ENCODE data around the gene THUMPD3.
A peak's percentile ranks its signal among the peaks of the same experiment; 100 is the strongest.

THUMPD3 gene

DNA sequence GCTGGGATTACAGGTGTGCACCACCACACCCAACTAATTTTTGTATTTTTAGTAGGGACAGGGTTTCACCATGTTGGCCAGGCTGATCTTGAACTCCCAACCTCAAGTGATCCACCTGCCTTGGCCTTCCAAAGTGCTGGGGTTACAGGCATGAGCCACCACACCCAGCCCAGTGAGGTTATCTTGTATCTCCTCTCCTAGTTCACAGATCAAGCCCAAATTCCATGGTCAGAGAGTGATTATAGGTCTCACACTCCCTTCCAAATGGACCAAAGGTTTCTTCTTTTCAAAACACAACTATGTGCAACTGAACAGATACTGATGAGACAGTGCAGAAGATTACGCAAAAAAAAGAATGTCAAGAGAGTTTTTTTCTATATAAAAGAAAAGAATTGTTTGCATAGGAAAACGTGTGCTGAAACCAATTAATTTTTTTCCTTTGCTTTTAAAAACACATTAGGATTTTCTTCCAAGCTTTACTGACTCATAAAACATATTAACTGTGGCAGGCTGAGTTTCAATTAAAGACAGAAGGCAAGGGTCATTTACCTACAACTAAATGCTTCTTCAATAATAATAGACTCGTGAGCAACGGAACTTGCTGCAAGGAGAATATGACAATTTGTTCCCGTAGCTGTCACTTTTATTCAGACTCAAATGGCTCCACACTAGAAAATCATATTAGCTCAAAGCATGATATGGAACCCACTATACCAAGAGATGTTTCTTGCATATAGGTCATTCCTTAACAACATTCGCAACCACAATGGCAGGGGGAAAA, 30.4 kb upstream of the THUMPD3 start:
- Histone ChIP-seq H3K4me3 (no peak overlapping the region), H3K36me3 (ENCODE audit: insufficient read depth, low read length) (no peaks in the 10 kb centered on the region), H3K9me3 (ENCODE audit: low read depth, low read length) (no peaks in the 10 kb centered on the region; the same call in 1 of the 2 replicates), H3K27ac (peak overlapping the region; percentile 42; the same call in 1 of the 2 replicates), H3K9ac (ENCODE audit: insufficient read length) (no peak overlapping the region)
- no peak for TF ChIP-seq FOXP2 (optimal IDR thresholded peaks at IDR 0.05; ENCODE audit: control extremely low read depth, extremely low read length, insufficient read depth)
- no peak for TF ChIP-seq POLR2AphosphoS5 (IDR thresholded peaks at IDR 0.05; ENCODE audit: borderline replicate concordance, low read depth, low read length)
- no peak for TF ChIP-seq EZH2 (IDR thresholded peaks at IDR 0.05)
- no peak for DNase-seq (ENCODE audit: low read depth, low spot score)

DNA sequence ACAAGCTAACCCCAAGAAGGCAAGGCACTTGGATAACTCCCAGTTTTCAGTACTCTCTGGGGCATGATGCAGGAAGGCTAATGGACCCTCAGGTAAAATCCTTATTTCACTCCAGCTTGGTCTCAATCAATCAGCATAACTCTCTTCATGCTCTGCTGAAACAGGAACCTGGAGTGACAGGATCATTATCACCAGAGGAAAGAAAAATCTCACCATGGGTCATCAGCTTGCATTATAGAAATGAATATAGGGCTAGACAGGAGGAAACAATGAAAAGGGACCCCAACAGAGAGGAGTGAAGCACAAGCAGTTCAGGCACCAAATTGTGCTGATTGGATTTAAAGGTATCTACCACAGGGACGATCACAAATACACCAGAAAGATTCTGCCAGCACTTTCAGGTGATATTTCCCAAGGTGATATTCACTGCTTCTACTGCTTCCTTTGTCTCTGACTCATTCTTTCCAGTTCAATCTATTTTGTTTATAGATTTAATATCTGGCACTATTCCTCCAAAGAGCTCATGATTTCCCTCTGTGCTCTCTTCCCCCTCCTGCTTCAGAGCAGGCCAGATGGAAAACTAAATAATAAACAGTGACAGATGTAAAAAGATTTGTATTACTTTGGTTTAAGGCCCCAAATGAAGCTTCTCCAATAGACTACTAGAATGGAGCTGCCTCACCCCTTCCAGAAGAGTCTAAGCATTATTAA, 22.9 kb upstream of the THUMPD3 start:
- Histone ChIP-seq H3K27ac (no peak overlapping the region), H3K36me3 (ENCODE audit: insufficient read depth, low read length) (no peaks in the 10 kb centered on the region), H3K9ac (ENCODE audit: insufficient read length) (no peak overlapping the region), H3K9me3 (ENCODE audit: low read depth, low read length) (no peaks in the 10 kb centered on the region), H3K4me3 (no peak overlapping the region)
- no peak for TF ChIP-seq FOXP2 (optimal IDR thresholded peaks at IDR 0.05; ENCODE audit: control extremely low read depth, extremely low read length, insufficient read depth)
- no peak for TF ChIP-seq EZH2 (IDR thresholded peaks at IDR 0.05)
- TF ChIP-seq POLR2AphosphoS5 (IDR thresholded peaks at IDR 0.05; ENCODE audit: borderline replicate concordance, low read depth, low read length): no peak
- no peak for DNase-seq (ENCODE audit: low read depth, low spot score)

DNA sequence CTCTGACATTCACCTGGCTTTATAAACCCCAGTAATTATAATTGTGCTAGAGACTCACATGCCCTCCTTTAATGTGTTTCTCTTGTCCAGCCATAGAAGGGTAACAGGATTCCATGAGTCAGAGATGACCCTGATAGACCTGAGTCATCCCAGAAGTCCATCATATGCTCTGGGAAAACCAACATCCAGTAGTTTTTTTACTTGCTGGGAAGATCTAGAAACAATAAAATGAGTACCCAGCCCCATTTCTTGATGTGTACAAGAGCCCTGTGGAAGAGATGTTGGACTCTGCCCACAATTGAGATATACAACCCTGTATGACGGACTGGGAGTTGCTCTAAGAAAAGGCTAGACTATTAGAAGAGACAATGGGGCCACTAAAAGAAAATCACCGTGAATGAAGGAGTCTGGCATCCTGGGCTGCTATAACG, 22.4 kb upstream of the THUMPD3 start:
- Histone ChIP-seq H3K4me3 (no peak overlapping the region), H3K36me3 (ENCODE audit: insufficient read depth, low read length) (no peaks in the 10 kb centered on the region), H3K9ac (ENCODE audit: insufficient read length) (no peak overlapping the region), H3K27ac (no peak overlapping the region), H3K9me3 (ENCODE audit: low read depth, low read length) (no peaks in the 10 kb centered on the region)
- TF ChIP-seq FOXP2 (optimal IDR thresholded peaks at IDR 0.05; ENCODE audit: control extremely low read depth, extremely low read length, insufficient read depth) (no peak), EZH2 (IDR thresholded peaks at IDR 0.05) (no peak), POLR2AphosphoS5 (IDR thresholded peaks at IDR 0.05; ENCODE audit: borderline replicate concordance, low read depth, low read length) (no peak)
- DNase-seq (ENCODE audit: low read depth, low spot score): no peak

DNA sequence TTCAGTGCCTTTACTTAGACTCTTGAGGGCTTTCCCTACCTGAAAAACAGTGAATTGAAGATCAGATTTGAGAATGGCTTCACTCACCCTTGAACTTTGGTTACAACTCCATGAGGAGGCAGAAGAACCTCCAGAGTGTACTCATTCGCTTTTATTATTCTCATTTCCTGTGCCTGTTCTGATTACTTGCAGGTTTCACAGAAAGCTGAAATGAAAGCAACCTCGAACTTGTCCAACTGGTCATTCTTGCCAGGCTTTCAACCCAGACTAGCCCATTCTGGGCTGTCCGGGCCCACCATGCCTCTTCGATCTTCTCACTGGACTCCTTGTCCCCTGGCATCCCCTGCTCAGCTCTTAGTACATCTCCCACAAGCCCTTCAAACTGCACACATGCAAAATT, 20.2 kb upstream of the THUMPD3 start:
- no peak overlapping the region for H3K9ac ChIP-seq (ENCODE audit: insufficient read length)
- no peaks in the 10 kb centered on the region for H3K9me3 ChIP-seq (ENCODE audit: low read depth, low read length)
- no peak overlapping the region for H3K4me3 ChIP-seq
- TF ChIP-seq EZH2 (IDR thresholded peaks at IDR 0.05): no peak
- no peak for TF ChIP-seq FOXP2 (optimal IDR thresholded peaks at IDR 0.05; ENCODE audit: control extremely low read depth, extremely low read length, insufficient read depth)
- no peak for TF ChIP-seq POLR2AphosphoS5 (IDR thresholded peaks at IDR 0.05; ENCODE audit: borderline replicate concordance, low read depth, low read length)
- H3K36me3 ChIP-seq (ENCODE audit: insufficient read depth, low read length): no peaks in the 10 kb centered on the region
- H3K27ac ChIP-seq: no peak overlapping the region
- no peak for DNase-seq (ENCODE audit: low read depth, low spot score)

DNA sequence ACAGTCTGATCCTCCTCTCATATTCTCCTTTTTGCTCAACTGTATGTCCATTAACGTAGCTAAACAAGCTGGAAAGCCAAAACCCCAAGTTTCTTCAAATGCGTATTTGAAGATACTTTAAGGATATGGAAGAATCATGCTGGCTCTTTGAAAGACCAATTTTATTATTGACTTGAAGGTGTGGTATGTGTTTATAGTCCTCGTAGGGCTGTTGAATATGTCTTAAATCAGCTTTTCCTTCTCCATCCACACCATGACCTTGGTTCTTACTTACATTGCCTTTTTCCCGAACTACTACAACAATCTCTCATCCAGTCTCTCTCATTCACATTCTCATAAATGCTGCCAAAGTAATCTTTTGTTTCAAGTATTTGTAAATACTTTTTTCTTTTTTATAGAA, 19.7 kb upstream of the THUMPD3 start:
- H3K36me3 ChIP-seq (ENCODE audit: insufficient read depth, low read length): no peaks in the 10 kb centered on the region
- DNase-seq (ENCODE audit: low read depth, low spot score): no peak
- H3K27ac ChIP-seq: no peak overlapping the region
- H3K9ac ChIP-seq (ENCODE audit: insufficient read length): no peak overlapping the region
- no peak overlapping the region for H3K4me3 ChIP-seq
- TF ChIP-seq POLR2AphosphoS5 (IDR thresholded peaks at IDR 0.05; ENCODE audit: borderline replicate concordance, low read depth, low read length) (no peak), EZH2 (IDR thresholded peaks at IDR 0.05) (no peak), FOXP2 (optimal IDR thresholded peaks at IDR 0.05; ENCODE audit: control extremely low read depth, extremely low read length, insufficient read depth) (no peak)
- H3K9me3 ChIP-seq (ENCODE audit: low read depth, low read length): no peaks in the 10 kb centered on the region

DNA sequence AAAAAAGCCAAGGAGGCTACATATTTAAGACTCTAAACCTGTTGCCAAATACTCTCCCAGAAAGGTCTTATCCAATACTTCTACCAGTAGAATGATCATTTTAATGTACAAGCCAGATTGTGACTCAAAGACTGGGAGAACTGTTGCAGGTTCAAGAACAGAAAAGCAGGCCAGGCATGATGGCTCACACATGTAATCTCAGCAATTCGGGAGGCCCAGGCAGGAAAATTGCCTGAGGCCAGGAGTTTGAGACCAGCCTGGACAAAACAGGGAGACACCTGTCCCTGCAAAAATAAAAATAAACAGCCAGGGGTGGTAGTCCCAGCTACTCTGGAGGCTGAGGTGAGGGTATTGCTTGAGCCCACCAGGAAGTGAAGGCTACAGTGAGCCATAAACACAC, 17.8 kb upstream of the THUMPD3 start:
- Histone ChIP-seq H3K27ac (no peak overlapping the region), H3K9ac (ENCODE audit: insufficient read length) (no peak overlapping the region), H3K36me3 (ENCODE audit: insufficient read depth, low read length) (no peaks in the 10 kb centered on the region), H3K4me3 (no peak overlapping the region), H3K9me3 (ENCODE audit: low read depth, low read length) (no peaks in the 10 kb centered on the region)
- DNase-seq (ENCODE audit: low read depth, low spot score): no peak
- no peak for TF ChIP-seq EZH2 (IDR thresholded peaks at IDR 0.05)
- no peak for TF ChIP-seq FOXP2 (optimal IDR thresholded peaks at IDR 0.05; ENCODE audit: control extremely low read depth, extremely low read length, insufficient read depth)
- no peak for TF ChIP-seq POLR2AphosphoS5 (IDR thresholded peaks at IDR 0.05; ENCODE audit: borderline replicate concordance, low read depth, low read length)

DNA sequence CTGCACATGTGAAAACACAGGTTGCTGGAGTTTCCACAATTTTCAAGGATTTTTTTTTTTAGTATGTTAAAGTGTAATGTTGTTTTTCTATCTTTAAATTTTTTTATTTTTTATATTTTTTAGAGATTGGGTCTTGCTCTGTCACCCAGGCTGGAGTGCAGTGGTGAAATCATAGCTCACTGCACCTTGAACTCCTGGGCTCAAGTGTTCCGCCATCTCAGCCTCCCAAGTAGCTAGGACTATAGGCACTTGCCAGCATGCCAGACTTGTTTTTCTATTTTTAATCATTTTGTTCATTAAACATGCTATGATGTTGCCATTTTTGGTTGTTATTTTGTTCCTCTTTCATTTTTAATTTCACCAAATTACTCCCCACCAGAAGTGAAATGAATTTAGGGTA, 16.7 kb upstream of the THUMPD3 start:
- H3K27ac ChIP-seq: no peak overlapping the region
- no peaks in the 10 kb centered on the region for H3K36me3 ChIP-seq (ENCODE audit: insufficient read depth, low read length)
- no peak for TF ChIP-seq EZH2 (IDR thresholded peaks at IDR 0.05)
- no peak for TF ChIP-seq FOXP2 (optimal IDR thresholded peaks at IDR 0.05; ENCODE audit: control extremely low read depth, extremely low read length, insufficient read depth)
- TF ChIP-seq POLR2AphosphoS5 (IDR thresholded peaks at IDR 0.05; ENCODE audit: borderline replicate concordance, low read depth, low read length): no peak
- no peak for DNase-seq (ENCODE audit: low read depth, low spot score)
- H3K4me3 ChIP-seq: no peak overlapping the region
- no peak overlapping the region for H3K9ac ChIP-seq (ENCODE audit: insufficient read length)
- H3K9me3 ChIP-seq (ENCODE audit: low read depth, low read length): no peaks in the 10 kb centered on the region

DNA sequence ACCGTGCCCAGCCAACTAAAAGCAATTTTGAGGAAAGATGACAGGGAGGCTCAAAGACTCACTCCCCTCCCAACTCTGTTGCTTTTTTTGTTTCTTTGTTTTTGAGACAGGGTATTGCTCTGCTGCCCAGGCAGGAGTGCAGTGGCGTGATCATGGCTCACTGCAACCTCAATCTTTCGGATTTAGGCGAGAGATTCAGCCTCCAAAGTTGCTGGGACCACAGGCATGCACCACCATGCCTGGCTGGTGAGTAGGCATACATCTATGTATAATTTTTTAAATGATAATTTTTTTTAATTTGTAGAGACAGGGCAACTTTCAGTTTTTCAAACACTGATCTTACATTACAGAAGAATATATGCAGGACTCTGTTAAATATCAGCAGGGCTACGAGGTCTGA, 15.8 kb upstream of the THUMPD3 start:
- TF ChIP-seq EZH2 (IDR thresholded peaks at IDR 0.05) (no peak), POLR2AphosphoS5 (IDR thresholded peaks at IDR 0.05; ENCODE audit: borderline replicate concordance, low read depth, low read length) (no peak), FOXP2 (optimal IDR thresholded peaks at IDR 0.05; ENCODE audit: control extremely low read depth, extremely low read length, insufficient read depth) (no peak)
- Histone ChIP-seq H3K9ac (ENCODE audit: insufficient read length) (no peak overlapping the region), H3K36me3 (ENCODE audit: insufficient read depth, low read length) (no peaks in the 10 kb centered on the region), H3K9me3 (ENCODE audit: low read depth, low read length) (no peaks in the 10 kb centered on the region), H3K4me3 (no peak overlapping the region), H3K27ac (no peak overlapping the region)
- DNase-seq (ENCODE audit: low read depth, low spot score): no peak
